ENCODE results near the gene CABLES1.

The CABLES1 gene

DNA sequence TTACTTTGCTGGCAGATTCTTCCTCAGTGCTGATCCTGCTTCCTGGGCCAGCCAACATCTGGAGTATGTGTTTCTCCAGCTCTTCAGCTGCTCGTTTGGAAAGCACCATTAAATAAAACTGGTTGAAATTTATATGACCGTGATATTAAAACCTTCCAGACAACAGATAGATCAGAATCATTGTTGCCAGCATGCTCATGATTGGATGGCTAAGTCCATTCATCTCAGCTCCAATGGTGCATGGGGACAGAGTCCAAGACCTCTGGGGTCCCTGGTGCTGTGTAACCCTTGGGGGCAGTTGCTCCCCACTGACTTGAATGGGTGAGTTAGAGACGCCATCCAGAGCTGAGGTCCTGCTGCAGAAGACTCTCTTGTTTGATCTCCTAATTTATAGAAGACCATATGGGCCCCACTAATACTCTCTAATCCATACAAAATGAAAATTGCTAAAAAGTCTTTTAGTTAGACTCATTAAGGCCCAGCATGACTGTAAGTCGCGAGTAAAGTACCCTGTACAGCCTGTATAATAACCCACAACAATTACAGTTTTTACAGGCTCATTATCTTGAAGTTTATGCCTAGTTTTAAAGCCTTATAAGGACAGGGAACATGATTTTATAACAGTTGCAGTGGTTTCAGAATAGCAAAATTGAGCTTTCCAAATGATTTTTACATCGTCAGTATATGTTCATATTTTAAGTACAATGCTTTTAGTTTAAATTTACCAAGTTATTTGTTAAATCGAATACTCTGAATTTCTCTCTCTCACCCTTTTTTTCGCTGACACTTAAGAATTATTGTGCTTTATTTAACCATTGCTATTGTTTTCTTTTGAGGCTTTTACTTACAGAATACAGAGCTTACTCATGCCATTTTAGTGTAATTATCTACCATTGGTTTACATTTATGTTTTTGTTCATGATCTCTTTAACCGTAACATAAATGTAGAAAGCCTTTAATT lies 60.0 kb downstream of the CABLES1 start:
- no peak for DNase-seq (ENCODE audit: low read depth)
- TF ChIP-seq, protein P1, sequence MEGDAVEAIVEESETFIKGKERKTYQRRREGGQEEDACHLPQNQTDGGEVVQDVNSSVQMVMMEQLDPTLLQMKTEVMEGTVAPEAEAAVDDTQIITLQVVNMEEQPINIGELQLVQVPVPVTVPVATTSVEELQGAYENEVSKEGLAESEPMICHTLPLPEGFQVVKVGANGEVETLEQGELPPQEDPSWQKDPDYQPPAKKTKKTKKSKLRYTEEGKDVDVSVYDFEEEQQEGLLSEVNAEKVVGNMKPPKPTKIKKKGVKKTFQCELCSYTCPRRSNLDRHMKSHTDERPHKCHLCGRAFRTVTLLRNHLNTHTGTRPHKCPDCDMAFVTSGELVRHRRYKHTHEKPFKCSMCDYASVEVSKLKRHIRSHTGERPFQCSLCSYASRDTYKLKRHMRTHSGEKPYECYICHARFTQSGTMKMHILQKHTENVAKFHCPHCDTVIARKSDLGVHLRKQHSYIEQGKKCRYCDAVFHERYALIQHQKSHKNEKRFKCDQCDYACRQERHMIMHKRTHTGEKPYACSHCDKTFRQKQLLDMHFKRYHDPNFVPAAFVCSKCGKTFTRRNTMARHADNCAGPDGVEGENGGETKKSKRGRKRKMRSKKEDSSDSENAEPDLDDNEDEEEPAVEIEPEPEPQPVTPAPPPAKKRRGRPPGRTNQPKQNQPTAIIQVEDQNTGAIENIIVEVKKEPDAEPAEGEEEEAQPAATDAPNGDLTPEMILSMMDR (IDR thresholded peaks at IDR 0.05; ENCODE audit: low read depth, low read length, missing control alignments): no peak
- H3K4me3 ChIP-seq (ENCODE audit: low read depth, low read length): no peak overlapping the region
- in situ Hi-C loops (cut with HindIII; ENCODE audit: low sequenced_read_pairs): no loop called here

DNA sequence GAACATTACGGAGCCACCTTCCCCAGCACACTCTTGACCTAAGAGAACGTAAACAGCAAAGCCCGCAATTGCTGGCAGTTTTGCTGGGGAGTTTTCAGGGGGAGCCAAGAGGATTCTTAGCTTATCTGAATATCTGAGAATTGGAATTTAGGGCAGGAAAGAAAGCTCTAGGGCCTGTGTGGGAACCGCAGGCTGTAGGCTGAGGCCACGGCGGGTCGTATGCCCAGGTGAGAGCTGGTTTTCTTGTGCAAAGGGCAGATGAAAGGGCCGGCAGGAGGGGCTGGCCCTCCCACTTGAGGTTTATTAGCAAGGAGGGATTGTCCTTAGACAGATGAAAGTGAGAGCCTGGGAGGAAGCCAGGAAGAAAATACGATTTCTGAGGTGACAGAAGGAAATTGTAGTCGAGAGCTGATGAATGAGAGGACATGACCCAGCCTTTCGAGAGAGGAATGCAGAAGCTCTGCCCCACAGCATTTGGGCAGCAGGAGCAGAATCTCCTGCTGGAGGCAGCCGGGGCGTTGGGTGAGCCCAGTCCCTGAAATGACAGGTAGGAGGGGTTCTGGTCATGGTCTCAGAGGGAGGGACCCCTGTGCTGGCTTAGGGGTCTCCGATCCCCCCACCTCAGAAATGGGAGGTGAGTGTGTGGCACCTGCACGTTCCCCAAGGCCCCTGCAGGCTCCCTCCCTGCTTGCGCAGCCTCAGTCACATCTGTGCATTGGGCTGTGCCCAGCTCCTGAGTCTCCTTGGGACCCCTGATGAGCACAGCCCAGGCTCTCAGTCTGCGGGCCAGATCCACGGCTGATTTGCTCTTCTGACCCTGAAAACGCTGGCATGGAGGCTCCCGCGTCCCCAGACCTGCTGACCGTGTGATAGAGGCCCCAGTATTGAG lies 61.1 kb downstream of the CABLES1 start:
- in situ Hi-C loops (cut with HindIII; ENCODE audit: low sequenced_read_pairs): no loop called here
- DNase-seq (ENCODE audit: low read depth): no peak
- TF ChIP-seq, protein P1 (IDR thresholded peaks at IDR 0.05; ENCODE audit: low read depth, low read length, missing control alignments): no peak
- H3K4me3 ChIP-seq (ENCODE audit: low read depth, low read length): no peak overlapping the region

DNA sequence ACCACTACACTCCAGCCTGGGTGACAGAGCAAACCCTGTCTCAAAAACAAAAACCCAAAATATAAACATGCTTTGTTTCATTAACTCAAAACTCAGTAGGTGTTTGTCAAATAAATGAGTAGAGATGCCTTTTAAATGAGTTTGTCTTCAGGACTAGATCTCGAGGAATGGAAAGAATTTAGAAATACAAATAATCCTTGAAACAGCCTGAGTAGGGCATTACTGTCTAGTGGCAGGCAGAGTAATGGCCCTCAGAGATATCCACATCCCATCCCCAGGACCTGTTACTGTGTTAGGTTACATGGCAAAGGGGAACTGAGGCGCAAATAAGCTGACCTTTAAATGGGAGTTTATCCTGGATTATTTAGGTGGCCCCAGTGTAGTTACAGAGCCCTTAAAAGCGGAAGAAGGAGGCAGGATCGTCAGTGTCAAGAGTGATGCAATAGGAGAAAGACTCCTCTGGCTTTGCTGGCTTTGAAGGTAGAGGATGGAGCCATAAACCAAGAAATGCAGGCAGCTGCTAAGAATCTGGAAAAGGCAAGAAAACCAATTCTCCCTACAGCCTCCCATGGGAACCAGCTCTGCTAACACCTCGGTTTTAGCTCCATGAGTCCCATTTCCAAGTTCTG lies 63.0 kb downstream of the CABLES1 start:
- TF ChIP-seq, protein P1 (IDR thresholded peaks at IDR 0.05; ENCODE audit: low read depth, low read length, missing control alignments): no peak
- H3K4me3 ChIP-seq (ENCODE audit: low read depth, low read length): no peak overlapping the region
- in situ Hi-C loops (cut with HindIII; ENCODE audit: low sequenced_read_pairs): no loop called here
- no peak for DNase-seq (ENCODE audit: low read depth)

DNA sequence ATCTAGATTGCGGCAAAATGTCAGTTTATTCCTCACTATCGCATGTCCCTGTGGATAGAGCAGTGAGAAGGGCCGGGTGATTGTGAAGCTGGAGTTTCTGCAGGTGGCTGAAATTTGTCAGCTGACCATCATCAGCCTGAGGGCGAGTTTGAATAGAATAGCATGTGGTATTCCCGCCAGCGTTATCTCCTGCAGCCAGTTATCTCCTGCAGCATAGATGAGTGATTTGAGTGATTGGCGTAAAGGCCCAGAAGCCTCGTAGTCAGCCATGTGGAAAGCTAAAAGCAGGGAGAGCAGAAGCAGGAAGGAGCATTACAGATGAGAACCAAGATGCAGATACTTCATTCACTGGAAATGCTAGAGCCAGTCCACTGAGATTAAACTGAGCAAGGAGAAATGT lies 65.5 kb downstream of the CABLES1 start:
- TF ChIP-seq, protein P1 (IDR thresholded peaks at IDR 0.05; ENCODE audit: low read depth, low read length, missing control alignments): no peak
- H3K4me3 ChIP-seq (ENCODE audit: low read depth, low read length): no peak overlapping the region
- in situ Hi-C loops (cut with HindIII; ENCODE audit: low sequenced_read_pairs): no loop called here
- no peak for DNase-seq (ENCODE audit: low read depth)

DNA sequence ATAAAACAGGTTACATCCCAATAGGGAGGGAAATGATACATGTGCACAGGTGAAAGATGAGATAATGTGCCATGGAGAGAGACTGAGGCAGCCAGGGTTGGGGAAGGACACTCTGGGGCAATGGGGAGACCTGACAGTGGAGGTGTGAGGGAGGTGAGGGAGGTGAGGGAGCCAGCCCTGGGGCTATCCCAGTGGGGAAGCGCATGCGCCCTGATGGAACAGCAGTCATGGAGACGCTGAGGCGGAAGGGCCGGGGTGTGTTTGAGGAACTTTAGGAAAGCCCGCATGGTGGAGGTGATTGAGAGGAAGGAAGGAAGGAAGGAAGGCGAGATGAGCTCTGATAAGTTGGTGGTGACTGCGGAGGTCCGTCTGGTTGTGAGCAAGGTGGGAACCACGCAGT lies 66.5 kb downstream of the CABLES1 start:
- DNase-seq (ENCODE audit: low read depth): no peak
- no peak overlapping the region for H3K4me3 ChIP-seq (ENCODE audit: low read depth, low read length)
- TF ChIP-seq, protein P1 (IDR thresholded peaks at IDR 0.05; ENCODE audit: low read depth, low read length, missing control alignments): no peak
- in situ Hi-C loops (cut with HindIII; ENCODE audit: low sequenced_read_pairs): no loop called here

DNA sequence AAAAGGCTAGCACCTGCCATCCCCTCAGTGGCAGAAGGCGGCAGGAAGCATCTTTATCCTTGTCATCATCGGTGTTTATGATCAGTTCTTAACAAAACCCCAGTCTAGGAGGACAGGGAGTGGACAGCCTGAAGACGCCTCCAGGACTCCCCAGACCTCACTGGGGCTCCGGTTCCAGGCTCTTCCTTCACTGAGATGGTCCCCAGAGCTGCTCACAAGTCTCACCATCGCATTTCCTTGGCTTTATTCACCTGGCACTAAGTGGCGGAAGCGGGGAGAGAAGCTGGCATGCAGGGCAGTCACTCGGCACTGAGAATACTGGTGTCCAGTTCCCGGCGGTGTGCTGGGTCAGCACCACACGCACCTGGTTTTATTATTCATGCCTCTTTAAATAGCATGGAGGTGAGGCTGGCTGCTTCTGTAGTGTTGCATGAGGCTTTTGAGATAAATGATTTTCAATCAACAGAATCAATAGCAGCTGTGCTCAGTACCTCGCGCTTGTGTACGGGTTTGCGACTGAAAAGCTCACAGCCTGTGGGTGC lies 68.7 kb downstream of the CABLES1 start:
- in situ Hi-C loops (cut with HindIII; ENCODE audit: low sequenced_read_pairs): no loop called here
- no peak overlapping the region for H3K4me3 ChIP-seq (ENCODE audit: low read depth, low read length)
- TF ChIP-seq, protein P1 (IDR thresholded peaks at IDR 0.05; ENCODE audit: low read depth, low read length, missing control alignments): no peak
- no peak for DNase-seq (ENCODE audit: low read depth)

Data from astrocyte of the cerebellum (primary cell).